GM10266 (cell line): ENCODE results near the gene CRPPA.
"Not testable (repeated sequence)": the region's sequence is repeated elsewhere in the genome, so short reads cannot be mapped to it uniquely, and the experiment has no call there.

Experiments used
- DNase-seq: peaks from one replicate; pipeline ENCODE4 v3.0.0; 2012; ENCODE audit errors: extremely low spot score
- TF ChIP-seq, protein P1 (sequence below): IDR thresholded peaks from 2 replicates; pipeline ENCODE4 v1.5.1; 2012; ENCODE audit warnings: mild to moderate bottlenecking, low read depth; ENCODE audit not compliant: control insufficient read depth, insufficient read depth; ENCODE audit errors: missing control alignments

Gene CRPPA

GRCh38 chr7:16455591-16455990 lies 34.3 kb upstream of the CRPPA start:
- no peak for DNase-seq
- TF ChIP-seq, protein P1, sequence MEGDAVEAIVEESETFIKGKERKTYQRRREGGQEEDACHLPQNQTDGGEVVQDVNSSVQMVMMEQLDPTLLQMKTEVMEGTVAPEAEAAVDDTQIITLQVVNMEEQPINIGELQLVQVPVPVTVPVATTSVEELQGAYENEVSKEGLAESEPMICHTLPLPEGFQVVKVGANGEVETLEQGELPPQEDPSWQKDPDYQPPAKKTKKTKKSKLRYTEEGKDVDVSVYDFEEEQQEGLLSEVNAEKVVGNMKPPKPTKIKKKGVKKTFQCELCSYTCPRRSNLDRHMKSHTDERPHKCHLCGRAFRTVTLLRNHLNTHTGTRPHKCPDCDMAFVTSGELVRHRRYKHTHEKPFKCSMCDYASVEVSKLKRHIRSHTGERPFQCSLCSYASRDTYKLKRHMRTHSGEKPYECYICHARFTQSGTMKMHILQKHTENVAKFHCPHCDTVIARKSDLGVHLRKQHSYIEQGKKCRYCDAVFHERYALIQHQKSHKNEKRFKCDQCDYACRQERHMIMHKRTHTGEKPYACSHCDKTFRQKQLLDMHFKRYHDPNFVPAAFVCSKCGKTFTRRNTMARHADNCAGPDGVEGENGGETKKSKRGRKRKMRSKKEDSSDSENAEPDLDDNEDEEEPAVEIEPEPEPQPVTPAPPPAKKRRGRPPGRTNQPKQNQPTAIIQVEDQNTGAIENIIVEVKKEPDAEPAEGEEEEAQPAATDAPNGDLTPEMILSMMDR, result no peak

DNA sequence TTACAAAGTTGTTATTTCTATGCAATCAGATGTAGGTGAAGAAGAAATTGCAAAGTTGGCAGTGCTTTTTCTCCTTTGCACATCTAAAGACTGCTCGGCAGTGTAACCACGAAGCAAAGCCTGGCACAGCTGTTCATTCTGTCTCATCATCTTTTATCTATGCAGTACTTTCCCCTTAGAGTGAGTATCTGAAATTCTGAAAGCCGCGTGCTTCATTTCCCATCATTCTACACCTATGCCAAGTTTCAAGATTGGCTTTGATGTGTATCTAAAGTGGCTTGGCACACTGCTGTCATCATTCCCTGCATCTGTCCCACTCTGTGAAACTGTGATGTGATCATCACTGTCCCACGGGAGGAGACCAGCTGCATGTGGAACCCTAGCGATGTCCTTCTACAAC lies 29.0 kb upstream of the CRPPA start:
- no peak for DNase-seq
- TF ChIP-seq, protein P1, result no peak

GRCh38 chr7:16447876-16448275 lies 26.5 kb upstream of the CRPPA start:
- TF ChIP-seq, protein P1, result no peak
- DNase-seq, result no peak

DNA sequence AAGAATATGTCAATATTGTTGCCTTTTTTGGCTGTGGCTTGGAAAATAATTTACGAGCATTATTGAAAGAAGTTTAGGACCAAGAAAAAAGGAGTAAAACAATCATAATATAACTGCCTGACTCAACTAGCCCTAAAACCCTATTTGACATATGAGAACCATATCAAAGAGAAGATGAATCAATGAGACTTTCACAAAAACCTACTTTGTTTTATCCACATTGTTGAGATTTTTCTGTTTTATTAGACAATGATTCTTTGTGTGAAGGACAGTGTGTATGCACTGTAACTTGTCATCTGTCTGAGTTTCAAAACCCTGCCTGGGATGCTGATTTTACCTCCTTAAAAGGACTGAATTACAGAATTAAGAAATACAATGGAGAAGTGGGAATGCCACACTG lies 25.2 kb upstream of the CRPPA start:
- DNase-seq, result no peak
- TF ChIP-seq, protein P1, result no peak

GRCh38 chr7:16443871-16444270 lies 22.5 kb upstream of the CRPPA start:
- DNase-seq, result not testable (repeated sequence)

- TF ChIP-seq, protein P1, result no peak
- DNase-seq, result no peak
Observed at GRCh38 chr7:16438988-16439387, 17.6 kb upstream of the CRPPA start.

GRCh38 chr7:16436306-16436705 lies 15.0 kb upstream of the CRPPA start:
- DNase-seq, result no peak
- TF ChIP-seq, protein P1, result no peak

- TF ChIP-seq, protein P1, result no peak
Observed at GRCh38 chr7:16433568-16434122, 12.3 kb upstream of the CRPPA start.

More at GRCh38 chr7:16433568-16434122, 12.3 kb upstream of the CRPPA start:
- no peak for DNase-seq
